Measurements from ENCODE around the gene ADRA1B.
A peak's percentile ranks its signal among the peaks of the same experiment; 100 is the strongest.

ADRA1B gene

GRCh38 chr5:160021831-160022446, 105.7 kb downstream of the ADRA1B start:
- DNase-seq, result peak; percentile 50

Data from activated CD4-positive, alpha-beta T cell treated with anti-CD3 and anti-CD28 coated beads for 48 hours (primary cell).